CD4-positive, CD25-positive, alpha-beta regulatory T cell (primary cell): ENCODE data around the gene CCDC3. TPM values are rescaled to one million over a fixed set of nuclear protein-coding genes. Genes with fewer than 3 reads are reported as not detected.
A peak's percentile ranks its signal among the peaks of the same experiment; 100 is the strongest.

Experiments used
- ATAC-seq, 2 donors: fragments of 150-1000 bp; cut with Tn5 transposase; one replicate each; pipeline ENCODE4 v1.10.0; 2021; ENCODE audit warnings: low read depth in 2 of 2, moderate number of reproducible peaks in 2 of 2, moderate library complexity in 1 of 2
- DNase-seq, 3 donors: peaks; one replicate each; pipeline versions ENCODE4 v3.0.0 to v3.0.0-alpha.2; 2012 to 2022; ENCODE audit warnings: mixed read lengths in 1 of 3
- H3K27ac ChIP-seq: one replicate; pipeline ENCODE4 v1.7.0; 2013; ENCODE audit warnings: mild to moderate bottlenecking, low read length; ENCODE audit not compliant: insufficient read depth, poor library complexity, severe bottlenecking
- H3K27me3 ChIP-seq: one replicate; pipeline ENCODE4 v1.7.0; 2013; ENCODE audit warnings: low read length; ENCODE audit not compliant: control insufficient read depth, insufficient read depth
- H3K36me3 ChIP-seq: one replicate; pipeline ENCODE4 v1.7.0; 2013; ENCODE audit warnings: mild to moderate bottlenecking, low read length, moderate library complexity; ENCODE audit not compliant: control insufficient read depth, insufficient read depth
- H3K4me1 ChIP-seq: 2 replicates; pipeline ENCODE4 v1.7.0; 2013; ENCODE audit warnings: mild to moderate bottlenecking, low read length; ENCODE audit not compliant: insufficient read depth, control insufficient read depth, poor library complexity, severe bottlenecking
- H3K4me3 ChIP-seq: one replicate; pipeline ENCODE4 v1.7.0; 2013; ENCODE audit warnings: low read depth, mild to moderate bottlenecking, low read length, moderate library complexity
- H3K9me3 ChIP-seq, 2 experiments: 1 replicate in 1 of 2; 2 replicates in 1 of 2; pipeline ENCODE4 v1.7.0; 2013; ENCODE audit warnings: low read length in 2 of 2, mild to moderate bottlenecking in 1 of 2, moderate library complexity in 1 of 2; ENCODE audit not compliant: control insufficient read depth in 2 of 2
- H3K27ac Mint-ChIP-seq, 3 donors: one replicate each; pipeline ENCODE4 v1.8.0; 2020 to 2022; ENCODE audit warnings: mild to moderate bottlenecking in 3 of 3, mixed read lengths in 3 of 3, moderate library complexity in 2 of 3
- H3K27me3 Mint-ChIP-seq: one replicate; pipeline ENCODE4 v1.8.0; 2022; ENCODE audit warnings: mild to moderate bottlenecking, mixed read lengths
- H3K36me3 Mint-ChIP-seq: one replicate; pipeline ENCODE4 v1.8.0; 2020; ENCODE audit warnings: mixed read lengths
- H3K4me1 Mint-ChIP-seq, 4 donors: one replicate each; pipeline ENCODE4 v1.8.0; 2020 to 2022; ENCODE audit warnings: mixed read lengths in 4 of 4, mild to moderate bottlenecking in 1 of 4
- H3K4me3 Mint-ChIP-seq, 4 donors: one replicate each; pipeline ENCODE4 v1.8.0; 2020 to 2022; ENCODE audit warnings: mild to moderate bottlenecking in 4 of 4, mixed read lengths in 4 of 4, moderate library complexity in 3 of 4
- H3K9me3 Mint-ChIP-seq, 7 donors: one replicate each; pipeline ENCODE4 v1.8.0; 2020 to 2022; ENCODE audit warnings: mixed read lengths in 7 of 7, mild to moderate bottlenecking in 3 of 7, moderate library complexity in 2 of 7
- polyA plus RNA-seq, 4 donors: library from polyadenylated mRNA; unstranded; fragments of 300-500 nt; fragmentation: Illumina TruSeq; gene quantifications; one replicate each; pipeline ENCODE4 v1.2.3, GENCODE V29; 2021
- total RNA-seq: library from RNA; stranded (reverse); gene quantifications from one replicate; pipeline ENCODE4 v1.2.3, GENCODE V29; 2022

CCDC3 gene
- total and polyA plus RNA-seq, 5 donors from 2014 or later = 0.15 TPM; not detected in 4

GRCh38 chr10:12916587-12916986 lies 84.9 kb downstream of the CCDC3 start:
- Histone ChIP-seq H3K27ac (no peak overlapping the region), H3K4me3 (no peak overlapping the region), H3K27me3 (no peaks in the 10 kb centered on the region), H3K36me3 (no peaks in the 10 kb centered on the region), H3K9me3 (peaks cover 0 to 2% of the 10 kb centered on the region in 2 experiments), H3K4me1 (no peaks in the 10 kb centered on the region)
- peaks cover 0 to 5% (median 0%) of the 10 kb centered on the region in 7 donors for H3K9me3 Mint-ChIP-seq
- H3K4me1 Mint-ChIP-seq = no peaks in the 10 kb centered on the region
- ATAC-seq (no peak), DNase-seq (no peak)
- no peak overlapping the region for H3K4me3 Mint-ChIP-seq
- H3K36me3 Mint-ChIP-seq = no peaks in the 10 kb centered on the region
- peaks cover 30% of the 10 kb centered on the region for H3K27me3 Mint-ChIP-seq
- no peak overlapping the region for H3K27ac Mint-ChIP-seq

- Mint-ChIP-seq H3K27ac (no peak overlapping the region), H3K27me3 (peaks cover 30% of the 10 kb centered on the region), H3K9me3 (peaks cover 0 to 5% (median 0%) of the 10 kb centered on the region in 7 donors), H3K4me3 (no peak overlapping the region), H3K4me1 (no peaks in the 10 kb centered on the region), H3K36me3 (no peaks in the 10 kb centered on the region)
- H3K27me3 ChIP-seq = no peaks in the 10 kb centered on the region
- ATAC-seq (no peak), DNase-seq (no peak)
- H3K4me3 ChIP-seq = no peak overlapping the region
- H3K36me3 ChIP-seq = no peaks in the 10 kb centered on the region
- peaks cover 0 to 2% of the 10 kb centered on the region in 2 experiments for H3K9me3 ChIP-seq
- no peaks in the 10 kb centered on the region for H3K4me1 ChIP-seq
- H3K27ac ChIP-seq = no peak overlapping the region
These were observed 85.8 kb downstream of the CCDC3 start for GRCh38 chr10:12915637-12916168.

- Histone ChIP-seq H3K4me3 (no peak overlapping the region), H3K27me3 (no peaks in the 10 kb centered on the region), H3K36me3 (no peaks in the 10 kb centered on the region), H3K9me3 (peaks cover 0 to 2% of the 10 kb centered on the region in 2 experiments), H3K27ac (no peak overlapping the region), H3K4me1 (no peaks in the 10 kb centered on the region)
- no peak for ATAC-seq
- H3K27ac Mint-ChIP-seq = no peak overlapping the region
- no peak for DNase-seq
- peaks cover 0 to 5% (median 0%) of the 10 kb centered on the region in 7 donors for H3K9me3 Mint-ChIP-seq
- H3K4me1 Mint-ChIP-seq = no peaks in the 10 kb centered on the region
- H3K4me3 Mint-ChIP-seq = no peak overlapping the region
- peaks cover 30% of the 10 kb centered on the region for H3K27me3 Mint-ChIP-seq
- H3K36me3 Mint-ChIP-seq = no peaks in the 10 kb centered on the region
These were observed 87.4 kb downstream of the CCDC3 start for GRCh38 chr10:12914111-12914510.

- Mint-ChIP-seq H3K4me3 (no peak overlapping the region), H3K27ac (no peak overlapping the region), H3K9me3 (peaks cover 0 to 5% (median 0%) of the 10 kb centered on the region in 7 donors), H3K27me3 (peaks cover 26% of the 10 kb centered on the region), H3K36me3 (no peaks in the 10 kb centered on the region), H3K4me1 (no peaks in the 10 kb centered on the region)
- no peak for DNase-seq
- Histone ChIP-seq H3K36me3 (no peaks in the 10 kb centered on the region), H3K4me3 (no peak overlapping the region), H3K9me3 (peaks cover 0 to 2% of the 10 kb centered on the region in 2 experiments), H3K27ac (no peak overlapping the region), H3K4me1 (no peaks in the 10 kb centered on the region), H3K27me3 (no peaks in the 10 kb centered on the region)
- no peak for ATAC-seq
These were observed 89.7 kb downstream of the CCDC3 start for GRCh38 chr10:12911795-12912194.

- Mint-ChIP-seq H3K4me1 (no peaks in the 10 kb centered on the region), H3K27me3 (peaks cover 22% of the 10 kb centered on the region), H3K9me3 (peaks cover 0 to 5% (median 0%) of the 10 kb centered on the region in 7 donors), H3K36me3 (no peaks in the 10 kb centered on the region), H3K4me3 (peak overlapping the region in 1 of 4 donors; percentile 8), H3K27ac (no peak overlapping the region)
- Histone ChIP-seq H3K27me3 (no peaks in the 10 kb centered on the region), H3K9me3 (peaks cover 0 to 2% of the 10 kb centered on the region in 2 experiments), H3K27ac (no peak overlapping the region), H3K4me3 (no peak overlapping the region), H3K4me1 (no peaks in the 10 kb centered on the region), H3K36me3 (no peaks in the 10 kb centered on the region)
- ATAC-seq = no peak
- DNase-seq = no peak
These were observed 90.7 kb downstream of the CCDC3 start for GRCh38 chr10:12910835-12911234.

- H3K27ac ChIP-seq = no peak overlapping the region
- no peaks in the 10 kb centered on the region for H3K4me1 ChIP-seq
- no peak overlapping the region for H3K4me3 ChIP-seq
- no peaks in the 10 kb centered on the region for H3K27me3 ChIP-seq
- no peaks in the 10 kb centered on the region for H3K36me3 ChIP-seq
- H3K9me3 ChIP-seq = peaks cover 0 to 2% of the 10 kb centered on the region in 2 experiments
- no peaks in the 10 kb centered on the region for H3K4me1 Mint-ChIP-seq
- ATAC-seq (no peak), DNase-seq (no peak)
- H3K4me3 Mint-ChIP-seq = no peak overlapping the region
- H3K27ac Mint-ChIP-seq = no peak overlapping the region
- peaks cover 17% of the 10 kb centered on the region for H3K27me3 Mint-ChIP-seq
- H3K36me3 Mint-ChIP-seq = no peaks in the 10 kb centered on the region
- H3K9me3 Mint-ChIP-seq = peaks cover 0 to 5% (median 0%) of the 10 kb centered on the region in 7 donors
These were observed 91.7 kb downstream of the CCDC3 start for GRCh38 chr10:12909836-12910185.

- Mint-ChIP-seq H3K4me1 (no peaks in the 10 kb centered on the region), H3K27me3 (peaks cover 15% of the 10 kb centered on the region), H3K27ac (no peak overlapping the region), H3K4me3 (no peak overlapping the region), H3K9me3 (peaks cover 0 to 5% (median 0%) of the 10 kb centered on the region in 7 donors), H3K36me3 (no peaks in the 10 kb centered on the region)
- Histone ChIP-seq H3K36me3 (no peaks in the 10 kb centered on the region), H3K4me1 (no peaks in the 10 kb centered on the region), H3K27ac (no peak overlapping the region), H3K27me3 (no peaks in the 10 kb centered on the region), H3K9me3 (peaks cover 0 to 2% of the 10 kb centered on the region in 2 experiments), H3K4me3 (no peak overlapping the region)
- ATAC-seq = no peak
- DNase-seq = no peak
These were observed 92.2 kb downstream of the CCDC3 start for GRCh38 chr10:12909182-12909835.

GRCh38 chr10:12908773-12909172 lies 92.7 kb downstream of the CCDC3 start:
- Mint-ChIP-seq H3K4me1 (no peaks in the 10 kb centered on the region), H3K9me3 (peaks cover 0 to 5% (median 0%) of the 10 kb centered on the region in 7 donors), H3K4me3 (no peak overlapping the region), H3K27me3 (peaks cover 15% of the 10 kb centered on the region), H3K36me3 (no peaks in the 10 kb centered on the region), H3K27ac (no peak overlapping the region)
- no peaks in the 10 kb centered on the region for H3K27me3 ChIP-seq
- no peak overlapping the region for H3K4me3 ChIP-seq
- no peaks in the 10 kb centered on the region for H3K36me3 ChIP-seq
- DNase-seq (no peak), ATAC-seq (no peak)
- H3K27ac ChIP-seq = no peak overlapping the region
- no peaks in the 10 kb centered on the region for H3K4me1 ChIP-seq
- peaks cover 0 to 2% of the 10 kb centered on the region in 2 experiments for H3K9me3 ChIP-seq
